PC-3 (cell line): ENCODE measurements around the gene CXCL3. TPM values are rescaled to one million over a fixed set of nuclear protein-coding genes. Genes with fewer than 3 reads are reported as not detected.

ENCODE experiments used
- ATAC-seq: fragments of 200-7000 bp; cut with Tn5 transposase; 2 replicates; pipeline ENCODE4 v1.9.1; 2020; ENCODE audit warnings: mild to moderate bottlenecking, moderate library complexity
- BruUV-seq: library from RNA; stranded (reverse); fragments of 400-500 nt; replicated peaks from 2 replicates; lab custom pipeline; 2021; lab: Mats Ljungman, UMichigan
- CTCF ChIA-PET: fragments of 300-600 bp; sonication (Branson Sonifier 250); formaldehyde crosslinking; loops from one replicate; lab custom pipeline; 2022; ENCODE audit warnings: antibody characterized with exemption; lab: Charles Lee
- POLR2A ChIA-PET: fragments of 300-600 bp; sonication (Branson Sonifier 250); formaldehyde crosslinking; loops from one replicate; lab custom pipeline; 2022; ENCODE audit warnings: antibody characterized with exemption; ENCODE audit not compliant: unreplicated experiment; lab: Charles Lee
- DNase-seq: peaks from one replicate; pipeline ENCODE4 v3.0.0-alpha.2; 2015
- H2AFZ ChIP-seq: fragments of 300-600 bp; sonication (generic); 2 replicates; pipeline ENCODE4 v1.6.0; 2016; ENCODE audit warnings: antibody characterized with exemption, low read length
- H3F3A ChIP-seq: fragments of 300-600 bp; sonication (generic); one replicate; pipeline ENCODE4 v1.6.0; 2017; ENCODE audit warnings: antibody characterized with exemption, low read length, control low read depth, mild to moderate bottlenecking; ENCODE audit not compliant: unreplicated experiment
- H3K27ac ChIP-seq: fragments of 300-600 bp; sonication (generic); 2 replicates; pipeline ENCODE4 v1.5.1; 2016; ENCODE audit warnings: mild to moderate bottlenecking, low read length
- H3K27me3 ChIP-seq: fragments of 300-600 bp; sonication (generic); 2 replicates; pipeline ENCODE4 v1.6.1; 2016; ENCODE audit warnings: low read length, mixed read lengths
- H3K36me3 ChIP-seq: fragments of 300-600 bp; sonication (generic); 2 replicates; pipeline ENCODE4 v1.6.1; 2016; ENCODE audit warnings: low read depth, mixed run types, low read length, mixed read lengths
- H3K4me1 ChIP-seq: fragments of 300-600 bp; sonication (generic); 2 replicates; pipeline ENCODE4 v1.5.1; 2016; ENCODE audit warnings: low read length; ENCODE audit not compliant: insufficient read depth
- H3K4me2 ChIP-seq: fragments of 300-600 bp; sonication (generic); 2 replicates; pipeline ENCODE4 v1.6.0; 2016; ENCODE audit warnings: low read length
- H3K4me3 ChIP-seq: fragments of 300-600 bp; sonication (generic); 2 replicates; pipeline ENCODE4 v1.5.1; 2016; ENCODE audit warnings: mild to moderate bottlenecking, low read length, mixed read lengths
- H3K79me2 ChIP-seq: fragments of 300-600 bp; sonication (generic); 2 replicates; pipeline ENCODE4 v1.6.1; 2017; ENCODE audit warnings: low read length, mixed read lengths
- H3K9ac ChIP-seq: fragments of 300-600 bp; sonication (generic); 2 replicates; pipeline ENCODE4 v1.6.0; 2016; ENCODE audit warnings: mild to moderate bottlenecking, low read length
- H3K9me2 ChIP-seq: fragments of 300-600 bp; sonication (generic); replicated peaks from 2 replicates; pipeline ENCODE4 v1.6.1; 2016; ENCODE audit warnings: mixed run types, low read length, mixed read lengths
- H3K9me3 ChIP-seq: fragments of 300-600 bp; sonication (generic); 2 replicates; pipeline ENCODE4 v1.6.1; 2016; ENCODE audit warnings: low read length, mixed read lengths
- H4K20me1 ChIP-seq: fragments of 300-600 bp; sonication (generic); 2 replicates; pipeline ENCODE4 v1.6.1; 2016; ENCODE audit warnings: low read length, mixed read lengths
- EZH2 ChIP-seq: fragments of 300-600 bp; sonication (generic); IDR thresholded peaks from one replicate; pipeline ENCODE4 v1.6.1; 2017; ENCODE audit warnings: antibody characterized with exemption, mild to moderate bottlenecking, low read length; ENCODE audit not compliant: unreplicated experiment
- EZH2phosphoT487 ChIP-seq: fragments of 300-600 bp; sonication (generic); IDR thresholded peaks from 2 replicates; pipeline ENCODE4 v1.6.1; 2018; ENCODE audit warnings: mild to moderate bottlenecking, antibody characterized with exemption, low read length, borderline replicate concordance
- intact Hi-C: fragments of 100-400 bp; cut with micrococcal nuclease; formaldehyde crosslinking; loops from 2 replicates; pipeline ENCODE4 v1.9.0; 2023
- total RNA-seq: library from RNA; depleted of rRNA; stranded (reverse); fragments of >200 nt; gene quantifications from 2 replicates; pipeline ENCODE4 v1.2.3, GENCODE V29; 2014
- TF ChIP-seq, protein P1 (sequence below): fragments of 300-600 bp; sonication (generic); conservative IDR thresholded peaks from 2 replicates; pipeline ENCODE4 v1.5.1; 2017; ENCODE audit warnings: antibody characterized with exemption, low read depth, mild to moderate bottlenecking, low read length

CXCL3 gene
- total RNA-seq, 1 experiment from 2014 or later: 28.9 TPM

DNA sequence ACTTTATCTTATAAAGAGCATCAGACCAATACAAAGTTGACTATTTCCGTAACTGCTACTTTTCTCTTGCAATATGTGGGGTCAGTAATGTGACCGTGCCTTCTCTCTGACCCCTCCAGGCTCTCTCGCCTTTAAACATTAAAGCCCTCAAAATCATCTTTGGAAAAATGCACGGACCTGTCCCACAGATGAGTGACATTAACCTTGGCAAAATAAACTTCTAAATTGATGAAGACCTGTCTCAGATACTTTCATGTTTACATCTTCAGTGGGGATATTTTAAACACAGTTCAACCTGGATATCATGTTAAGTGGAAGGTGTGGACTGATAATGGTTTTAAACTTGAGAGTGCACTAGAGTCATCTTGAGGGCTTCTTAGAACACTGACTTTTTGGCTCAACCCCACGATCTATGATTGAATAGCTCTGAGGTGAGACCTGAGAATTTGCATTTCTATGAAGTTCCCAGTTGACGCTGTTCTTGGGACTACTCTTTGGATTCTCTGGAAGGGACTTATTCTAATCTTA is 26.7 kb upstream of the CXCL3 start:
- H3F3A ChIP-seq: no peaks in the 10 kb centered on the region
- no peak overlapping the region for H3K27ac ChIP-seq
- H3K27me3 ChIP-seq: no peaks in the 10 kb centered on the region
- TF ChIP-seq EZH2phosphoT487: no peak
- TF ChIP-seq, protein P1, sequence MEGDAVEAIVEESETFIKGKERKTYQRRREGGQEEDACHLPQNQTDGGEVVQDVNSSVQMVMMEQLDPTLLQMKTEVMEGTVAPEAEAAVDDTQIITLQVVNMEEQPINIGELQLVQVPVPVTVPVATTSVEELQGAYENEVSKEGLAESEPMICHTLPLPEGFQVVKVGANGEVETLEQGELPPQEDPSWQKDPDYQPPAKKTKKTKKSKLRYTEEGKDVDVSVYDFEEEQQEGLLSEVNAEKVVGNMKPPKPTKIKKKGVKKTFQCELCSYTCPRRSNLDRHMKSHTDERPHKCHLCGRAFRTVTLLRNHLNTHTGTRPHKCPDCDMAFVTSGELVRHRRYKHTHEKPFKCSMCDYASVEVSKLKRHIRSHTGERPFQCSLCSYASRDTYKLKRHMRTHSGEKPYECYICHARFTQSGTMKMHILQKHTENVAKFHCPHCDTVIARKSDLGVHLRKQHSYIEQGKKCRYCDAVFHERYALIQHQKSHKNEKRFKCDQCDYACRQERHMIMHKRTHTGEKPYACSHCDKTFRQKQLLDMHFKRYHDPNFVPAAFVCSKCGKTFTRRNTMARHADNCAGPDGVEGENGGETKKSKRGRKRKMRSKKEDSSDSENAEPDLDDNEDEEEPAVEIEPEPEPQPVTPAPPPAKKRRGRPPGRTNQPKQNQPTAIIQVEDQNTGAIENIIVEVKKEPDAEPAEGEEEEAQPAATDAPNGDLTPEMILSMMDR: no peak
- TF ChIP-seq EZH2: no peak
- no TSS peak for BruUV-seq
- H3K79me2 ChIP-seq: no peaks in the 10 kb centered on the region
- ChIA-PET POLR2A (interaction anchor here (0.6 kb wide), 1 partner anchor 10 kb away, joined by 3 read pairs; no protein-coding TSS in a partner anchor), CTCF (no interaction called here)
- H3K9me2 ChIP-seq: no peaks in the 10 kb centered on the region
- no peaks in the 10 kb centered on the region for H4K20me1 ChIP-seq
- ATAC-seq (no peak), DNase-seq (no peak)
- H3K9me3 ChIP-seq: no peaks in the 10 kb centered on the region; the same call in 1 of the 2 replicates
- intact Hi-C loops: no loop called here
- no peak overlapping the region for H3K4me3 ChIP-seq
- H3K9ac ChIP-seq: no peak overlapping the region
- H2AFZ ChIP-seq: no peak overlapping the region
- no peaks in the 10 kb centered on the region for H3K36me3 ChIP-seq
- no peak overlapping the region for H3K4me2 ChIP-seq
- H3K4me1 ChIP-seq: no peaks in the 10 kb centered on the region

DNA sequence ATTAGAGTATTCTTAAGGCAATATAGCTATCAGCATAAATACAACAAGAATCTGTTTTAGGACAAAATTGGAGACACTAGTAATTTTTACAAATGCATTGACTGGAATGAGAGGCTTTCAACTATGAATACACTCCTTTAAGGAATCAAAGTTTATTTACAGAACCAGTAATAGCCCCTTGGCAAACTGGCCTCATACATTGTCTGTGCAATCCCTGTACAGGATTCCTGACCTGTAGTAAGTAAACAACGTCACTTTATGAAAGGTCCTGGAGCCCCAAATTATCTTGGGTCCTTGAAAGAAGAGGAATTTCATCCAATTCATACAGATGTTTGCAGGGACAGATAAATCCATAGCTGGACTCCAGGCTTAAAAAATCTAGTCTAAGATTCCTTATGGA is 25.4 kb upstream of the CXCL3 start:
- intact Hi-C loops: no loop called here
- no peaks in the 10 kb centered on the region for H3K79me2 ChIP-seq
- no peak for TF ChIP-seq EZH2
- no peak for TF ChIP-seq EZH2phosphoT487
- TF ChIP-seq, protein P1: no peak
- no peaks in the 10 kb centered on the region for H3K27me3 ChIP-seq
- H3K27ac ChIP-seq: no peak overlapping the region
- DNase-seq (no peak), ATAC-seq (no peak)
- no peaks in the 10 kb centered on the region for H3K4me1 ChIP-seq
- no peaks in the 10 kb centered on the region; the same call in 1 of the 2 replicates for H3K9me3 ChIP-seq
- BruUV-seq: no TSS peak
- no peaks in the 10 kb centered on the region for H3K36me3 ChIP-seq
- H3K9me2 ChIP-seq: no peaks in the 10 kb centered on the region
- no peaks in the 10 kb centered on the region for H3F3A ChIP-seq
- ChIA-PET POLR2A (no interaction called here), CTCF (no interaction called here)
- H2AFZ ChIP-seq: no peak overlapping the region
- H4K20me1 ChIP-seq: no peaks in the 10 kb centered on the region
- H3K9ac ChIP-seq: no peak overlapping the region
- H3K4me3 ChIP-seq: no peak overlapping the region
- no peak overlapping the region for H3K4me2 ChIP-seq

- H3F3A ChIP-seq: no peaks in the 10 kb centered on the region
- H3K4me1 ChIP-seq: peaks cover under 1% of the 10 kb centered on the region; the same call in 1 of the 2 replicates
- no peak overlapping the region for H2AFZ ChIP-seq
- H3K9me2 ChIP-seq: no peaks in the 10 kb centered on the region
- intact Hi-C loops: no loop called here
- H3K36me3 ChIP-seq: no peaks in the 10 kb centered on the region
- no peak overlapping the region for H3K27ac ChIP-seq
- no peak overlapping the region for H3K9ac ChIP-seq
- no peak overlapping the region for H3K4me2 ChIP-seq
- no peaks in the 10 kb centered on the region for H3K9me3 ChIP-seq
- CTCF ChIA-PET: no interaction called here
- no peak overlapping the region for H3K4me3 ChIP-seq
- H3K79me2 ChIP-seq: no peaks in the 10 kb centered on the region
- ATAC-seq (no peak), DNase-seq (no peak)
- H4K20me1 ChIP-seq: no peaks in the 10 kb centered on the region
- TF ChIP-seq, protein P1: no peak
- TF ChIP-seq EZH2phosphoT487: no peak
- TF ChIP-seq EZH2: no peak
- H3K27me3 ChIP-seq: no peaks in the 10 kb centered on the region
- POLR2A ChIA-PET: interaction anchor here (0.6 kb wide), 1 partner anchor 26 kb away, joined by 4 read pairs; no protein-coding TSS in a partner anchor
- no TSS peak for BruUV-seq
Observed at GRCh38 chr4:74062953-74063352, 24.5 kb upstream of the CXCL3 start.
